K562 (cell line): ENCODE results near the gene ZMIZ1. TPM values are rescaled to one million over a fixed set of nuclear protein-coding genes. Genes with fewer than 3 reads are reported as not detected.

ENCODE experiments used
- ATAC-seq: fragments of 200-7000 bp; cut with Tn5 transposase; 3 replicates; pipeline ENCODE4 v1.9.1; 2020; ENCODE audit warnings: moderate library complexity
- BruUV-seq: library from RNA; stranded (reverse); fragments of 400-500 nt; replicated peaks from 2 replicates; lab custom pipeline; 2021; lab: Mats Ljungman, UMichigan
- CTCF ChIA-PET: fragments of 300-600 bp; formaldehyde crosslinking; extraction: SDS; loops from one replicate; lab custom pipeline; 2021; ENCODE audit warnings: low intra/inter-chr PET ratio; lab: Yijun Ruan, JAX
- POLR2A ChIA-PET: fragments of 300-600, 350-650 bp; sonication (Branson Sonifier 250); formaldehyde crosslinking; extraction: SDS; loops from one replicate; lab custom pipeline; 2021; ENCODE audit warnings: antibody characterized with exemption, inconsistent platforms; lab: Yijun Ruan, JAX
- DNase-seq, 4 experiments: peaks; one replicate each; pipeline versions ENCODE4 v3.0.0 to v3.0.0-alpha.2; 2011 to 2018; ENCODE audit warnings: low spot score in 3 of 4, mixed read lengths in 3 of 4; ENCODE audit errors: extremely low read depth in 1 of 4
- FAIRE-seq: peaks from 2 replicates; lab custom pipeline; 2011; peaks lifted over from hg19 to GRCh38; lab: Jason Lieb, UNC
- H2AFZ ChIP-seq: 2 replicates; pipeline ENCODE4 v1.6.0; 2011; ENCODE audit warnings: low read depth, low read length, control low read depth, inconsistent platforms
- H3K27ac ChIP-seq: fragments of 200-600 bp; 3 replicates; pipeline ENCODE4 v1.8.0; 2011; ENCODE audit warnings: low read depth, mild to moderate bottlenecking, control low read depth, inconsistent platforms, low read length, moderate library complexity, mixed read lengths; ENCODE audit errors: extremely low read depth
- H3K27me3 ChIP-seq, 2 experiments: fragments of 300-600 bp in 1 of 2; 2 replicates in 1 of 2; 3 replicates in 1 of 2; pipeline versions ENCODE4 v1.6.0 to v1.8.0; 2011; ENCODE audit warnings: inconsistent platforms in 2 of 2, low read length in 2 of 2, mild to moderate bottlenecking in 1 of 2, mixed read lengths in 1 of 2, moderate library complexity in 1 of 2; ENCODE audit not compliant: control insufficient read depth in 2 of 2, insufficient read depth in 2 of 2
- H3K36me3 ChIP-seq: fragments of 300-600 bp; 3 replicates; pipeline ENCODE4 v1.8.0; 2011; ENCODE audit warnings: mild to moderate bottlenecking, low read length, inconsistent platforms; ENCODE audit not compliant: control insufficient read depth, insufficient read depth
- H3K4me1 ChIP-seq, 2 experiments: fragments of 200-600 bp in 1 of 2; replicated peaks in 1 of 2; 2 replicates in 1 of 2; 3 replicates in 1 of 2; pipeline versions ENCODE4 v1.5.1 to v1.8.0; 2011; ENCODE audit warnings: inconsistent platforms in 2 of 2, low read length in 2 of 2, mild to moderate bottlenecking in 1 of 2, mixed read lengths in 1 of 2, moderate library complexity in 1 of 2; ENCODE audit not compliant: control insufficient read depth in 2 of 2, insufficient read depth in 2 of 2
- H3K4me2 ChIP-seq: 2 replicates; pipeline ENCODE4 v1.6.1; 2011; ENCODE audit warnings: low read length, control low read depth, inconsistent platforms, mixed read lengths; ENCODE audit not compliant: insufficient read depth
- H3K4me3 ChIP-seq: fragments of 200-600 bp; sonication (generic), shearing (Covaris generic); 2 replicates; pipeline ENCODE4 v1.5.1; 2016; ENCODE audit warnings: control low read depth, inconsistent platforms
- H3K79me2 ChIP-seq: fragments of 200-600 bp; 3 replicates; pipeline ENCODE4 v1.8.0; 2011; ENCODE audit warnings: low read length, inconsistent platforms; ENCODE audit not compliant: control insufficient read depth, insufficient read depth
- H3K9ac ChIP-seq, 2 experiments: 2 replicates each; pipeline versions ENCODE4 v1.6.0 to v1.6.1; 2011; ENCODE audit warnings: low read depth in 2 of 2, low read length in 2 of 2, control low read depth in 1 of 2, inconsistent platforms in 1 of 2, mild to moderate bottlenecking in 1 of 2, mixed read lengths in 1 of 2; ENCODE audit not compliant: insufficient read depth in 1 of 2
- H3K9me1 ChIP-seq: one replicate; pipeline ENCODE4 v1.6.0; 2011; ENCODE audit warnings: inconsistent platforms, mild to moderate bottlenecking, low read length, moderate library complexity; ENCODE audit not compliant: control insufficient read depth, insufficient read depth
- H3K9me3 ChIP-seq: replicated peaks from 2 replicates; pipeline ENCODE4 v1.5.1; 2011; ENCODE audit warnings: low read depth, low read length, inconsistent platforms; ENCODE audit not compliant: control insufficient read depth, insufficient read depth
- H4K20me1 ChIP-seq: replicated peaks from 2 replicates; pipeline ENCODE4 v1.6.1; 2011; ENCODE audit warnings: low read length, inconsistent platforms, mixed read lengths; ENCODE audit not compliant: control insufficient read depth, insufficient read depth
- HNRNPK ChIP-seq: fragments of 200-400 bp; formaldehyde crosslinking; IDR thresholded peaks from one replicate; pipeline ENCODE4 v1.6.1; 2018; ENCODE audit warnings: mild to moderate bottlenecking, low read depth, low read length; ENCODE audit not compliant: poor library complexity, severe bottlenecking
- KDM4B ChIP-seq, 2 experiments: fragments of 450-650 bp in 1 of 2; sonication (generic) in 1 of 2; IDR thresholded peaks; 2 replicates each; pipeline ENCODE4 v1.6.1; 2016 to 2017; ENCODE audit warnings: borderline replicate concordance in 2 of 2, antibody characterized with exemption in 1 of 2, low read depth in 1 of 2, mild to moderate bottlenecking in 1 of 2
- TFAM ChIP-seq: fragments of 250-450 bp; sonication (Bioruptor Pico); conservative IDR thresholded peaks from 2 replicates; pipeline ENCODE4 v1.5.0; 2021; ENCODE audit warnings: mild to moderate bottlenecking, moderate library complexity
- WGBS: fragments of 100-300 bp; shearing (Covaris generic); methylation state at CpG from one replicate; pipeline ENCODE4 v1.1.6; 2016; ENCODE audit warnings: low coverage, mixed read lengths; ENCODE audit not compliant: insufficient coverage; ENCODE audit errors: missing lambda C conversion rate; 5-methylcytosine and 5-hydroxymethylcytosine counted together
- in situ Hi-C: fragments of 300-500 bp; cut with MboI; formaldehyde crosslinking; loops from 4 replicates; pipeline ENCODE4 v1.15.0; 2018; ENCODE audit warnings: inconsistent platforms, mixed read lengths
- intact Hi-C: fragments of 100-400 bp; cut with micrococcal nuclease; formaldehyde crosslinking; loops from 2 replicates; pipeline ENCODE4 v1.14.2; 2022
- polyA plus RNA-seq, 8 experiments: library from polyadenylated mRNA; depleted of rRNA in 4 of 8; stranded (reverse) in 5 of 8; unstranded in 3 of 8; fragments of >200 nt; fragmentation: Nextera tagmentation in 2 of 8; fragmentation: Illumina TruSeq in 1 of 8; extraction: Ambion mirVana in 2 of 8; extraction: Trizol in 1 of 8; gene quantifications; 2 replicates each; pipeline versions ENCODE4 v1.2.1 to v1.2.3, GENCODE V29; 2011 to 2014; ENCODE audit warnings: inconsistent platforms in 1 of 8, missing spikeins in 1 of 8
- total RNA-seq, 7 experiments: library from RNA; depleted of rRNA in 6 of 7; stranded (reverse); fragments of >200 nt in 6 of 7; fragmentation: Illumina TruSeq in 2 of 7; extraction: Trizol in 2 of 7; gene quantifications; 2 replicates each; pipeline versions ENCODE4 v1.2.1 to v1.2.3, GENCODE V29; 2011 to 2021; ENCODE audit warnings: low replicate concordance in 1 of 7
- TF ChIP-seq, protein P1 (sequence below): fragments of 450-650 bp; IDR thresholded peaks from 2 replicates; pipeline ENCODE4 v1.6.1; 2016

ZMIZ1 gene
- total and polyA plus RNA-seq, 9 of the 15 experiments (the other 6 are each of a cell fraction or from before 2014, with no cell fraction given): 1.0 to 37.3 (median 4.3) TPM

DNA sequence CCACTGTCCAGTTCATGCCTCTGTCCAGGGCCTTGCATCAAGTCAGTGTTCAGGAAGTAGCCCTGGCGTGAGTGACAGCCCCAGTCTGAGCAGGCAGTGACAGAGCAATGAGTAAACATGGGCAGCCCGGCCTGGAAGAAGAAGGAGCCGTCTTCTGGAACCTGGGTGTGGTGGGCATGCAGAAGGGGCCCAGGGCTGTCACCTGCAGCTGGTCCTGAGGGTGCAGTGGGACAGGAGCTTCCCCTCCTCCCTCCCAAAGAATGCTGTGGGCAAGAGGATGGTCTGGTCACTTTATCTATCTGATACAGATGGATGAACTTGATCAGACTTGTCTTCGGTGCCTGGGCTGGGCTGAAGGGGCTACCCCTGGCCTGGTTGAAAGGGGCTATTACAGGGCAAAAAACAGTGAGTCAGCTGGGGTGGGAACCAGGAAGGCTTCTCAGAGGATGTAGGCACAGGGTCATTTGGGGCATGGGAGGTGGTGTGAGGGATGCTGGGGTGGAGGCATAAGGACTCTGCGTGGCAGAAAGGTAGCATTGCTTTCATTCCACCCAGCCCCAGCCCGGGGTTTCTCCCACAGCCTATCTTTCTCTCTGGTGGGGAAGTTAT is 235.8 kb downstream of the ZMIZ1 start:
- Histone ChIP-seq H2AFZ (no peak overlapping the region), H4K20me1 (no peaks in the 10 kb centered on the region), H3K36me3 (peaks cover 88% of the 10 kb centered on the region; the same call in 2 of the 3 replicates), H3K9me1 (no peaks in the 10 kb centered on the region), H3K9ac (no peak overlapping the region), H3K4me3 (no peak overlapping the region), H3K79me2 (no peaks in the 10 kb centered on the region), H3K4me1 (peaks cover 0 to 14% of the 10 kb centered on the region in 2 experiments; a peak in 1 of 5 replicates), H3K27me3 (no peaks in the 10 kb centered on the region), H3K9me3 (no peaks in the 10 kb centered on the region), H3K4me2 (no peak overlapping the region), H3K27ac (no peak overlapping the region)
- WGBS: 59% methylated on average over 6 of the region's 6 CpGs
- CTCF ChIA-PET: no interaction called here
- BruUV-seq: no TSS peak
- no peak for FAIRE-seq
- no peak for DNase-seq
- in situ Hi-C loops (no loop called here), intact Hi-C loops (no loop called here)
- POLR2A ChIA-PET: interaction anchor here (1.0 to 1.7 kb wide), 2 partner anchors 12 to 13 kb away, joined by 4 read pairs; no protein-coding TSS in a partner anchor
- no peak for ATAC-seq
- TF ChIP-seq HNRNPK: no peak
- TF ChIP-seq, protein P1, sequence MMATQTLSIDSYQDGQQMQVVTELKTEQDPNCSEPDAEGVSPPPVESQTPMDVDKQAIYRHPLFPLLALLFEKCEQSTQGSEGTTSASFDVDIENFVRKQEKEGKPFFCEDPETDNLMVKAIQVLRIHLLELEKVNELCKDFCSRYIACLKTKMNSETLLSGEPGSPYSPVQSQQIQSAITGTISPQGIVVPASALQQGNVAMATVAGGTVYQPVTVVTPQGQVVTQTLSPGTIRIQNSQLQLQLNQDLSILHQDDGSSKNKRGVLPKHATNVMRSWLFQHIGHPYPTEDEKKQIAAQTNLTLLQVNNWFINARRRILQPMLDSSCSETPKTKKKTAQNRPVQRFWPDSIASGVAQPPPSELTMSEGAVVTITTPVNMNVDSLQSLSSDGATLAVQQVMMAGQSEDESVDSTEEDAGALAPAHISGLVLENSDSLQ: peak; percentile 49; the same call in 1 of the 2 replicates
- TF ChIP-seq TFAM (CRISPR knock-in tag): no peak
- no peak for TF ChIP-seq KDM4B (IDR thresholded peaks at IDR 0.05; ENCODE audit: borderline replicate concordance in 2 of 2, low read depth in 1 of 2)
